Activated T-helper 1 cell treated with anti-CD3 and anti-CD28 coated beads, Interleukin-2, amount 50 U/mL, for 16 hours (primary cell): Measurements from ENCODE around the gene SLC35E3.

Experiments used
- DNase-seq, 2 donors: peaks; one replicate each; pipeline ENCODE4 v3.0.0-alpha.2; 2020; ENCODE audit warnings: low read depth in 1 of 2, low spot score in 1 of 2

Gene SLC35E3

DNA sequence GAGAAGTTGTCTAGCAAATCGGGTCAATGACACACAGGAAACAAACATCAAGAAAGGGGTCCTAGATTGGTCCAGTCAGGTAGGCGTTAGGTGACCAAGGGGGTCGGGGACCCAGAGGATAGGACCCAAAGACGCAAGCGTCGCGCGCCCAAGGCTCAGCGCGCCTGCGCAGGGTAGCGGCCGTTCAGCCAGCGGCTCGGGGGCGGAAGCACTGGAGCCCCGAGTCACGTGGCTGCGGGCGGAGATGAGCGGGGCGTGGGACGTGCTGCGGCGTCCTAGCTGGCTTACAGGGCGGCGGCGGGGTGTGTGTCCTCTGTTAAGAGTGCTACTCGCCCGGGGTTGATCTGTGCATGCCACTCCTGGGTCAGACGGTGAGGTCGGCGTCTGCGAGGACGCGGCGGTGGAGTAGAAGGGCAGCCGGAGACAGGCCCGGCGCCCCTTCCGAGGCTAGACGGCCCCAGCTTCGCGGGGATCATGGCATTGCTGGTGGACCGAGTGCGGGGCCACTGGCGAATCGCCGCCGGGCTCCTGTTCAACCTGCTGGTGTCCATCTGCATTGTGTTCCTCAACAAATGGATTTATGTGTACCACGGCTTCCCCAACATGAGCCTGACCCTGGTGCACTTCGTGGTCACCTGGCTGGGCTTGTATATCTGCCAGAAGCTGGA, at the start of gene SLC35E3:
Gene SLC35E3, plus strand, starts transcription at position 273 of the 668 bp plus-strand sequence. Its CDS starts 202 bp downstream, at position 475.
- peak; percentile 81 to 85 for DNase-seq

DNA sequence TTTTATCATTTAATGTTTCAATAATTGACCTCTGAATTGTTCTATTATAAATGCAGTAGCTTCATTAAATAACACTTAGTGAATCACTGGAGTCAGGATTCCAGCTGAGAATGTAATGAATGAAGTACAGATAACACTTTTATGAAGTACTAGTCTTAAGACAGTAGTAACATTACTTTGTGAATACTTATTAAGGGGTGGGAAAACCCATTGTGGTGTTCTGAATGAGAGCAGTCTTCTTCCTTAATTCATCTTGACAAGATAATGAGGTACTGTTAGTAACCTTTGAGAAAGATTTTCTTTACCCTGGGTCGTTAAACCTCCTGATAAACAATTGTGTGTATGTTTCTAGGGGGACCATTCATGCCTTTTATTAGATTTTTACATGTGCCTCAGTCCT, 46.5 kb upstream of the SLC35E3 start:
- DNase-seq: no peak

DNA sequence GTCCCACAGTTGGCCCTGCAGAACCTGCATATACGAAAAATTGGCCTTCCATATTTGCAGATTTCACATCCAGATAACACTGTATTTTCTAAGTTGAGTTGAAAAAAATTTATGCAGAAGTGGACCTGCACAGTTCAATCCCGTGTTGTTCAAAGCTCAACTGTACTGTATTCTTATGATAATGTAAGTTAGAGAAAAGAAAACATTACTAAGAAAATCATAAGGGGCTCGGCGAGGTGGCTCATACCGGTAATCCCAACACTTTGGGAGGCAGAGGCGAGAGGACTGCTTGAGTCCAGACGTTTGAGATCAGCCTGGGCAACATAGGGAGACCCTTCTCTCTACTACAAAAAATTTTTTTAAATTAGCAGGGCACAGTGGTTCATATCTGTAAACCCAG, 18.2 kb upstream of the SLC35E3 start:
- no peak for DNase-seq

DNA sequence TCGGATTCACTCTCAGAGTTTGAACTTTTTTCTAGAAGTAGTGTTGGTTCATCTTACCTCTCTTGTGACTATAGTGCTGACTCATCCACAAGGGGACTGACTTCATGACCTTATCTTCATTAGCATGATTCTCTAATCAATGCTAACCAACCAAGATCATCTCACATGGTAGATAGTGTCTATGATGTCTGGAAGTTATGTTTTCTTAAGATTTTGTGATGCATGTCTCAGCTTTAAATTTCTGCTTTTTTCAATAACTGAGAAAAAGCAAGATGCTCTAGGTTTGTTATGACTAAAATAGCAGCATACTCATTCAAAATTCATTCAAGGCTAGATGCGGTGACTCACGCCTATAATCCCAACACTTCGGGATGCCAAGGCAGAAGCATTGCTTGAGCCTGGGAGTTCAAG, 12.3 kb upstream of the SLC35E3 start:
- DNase-seq: no peak

DNA sequence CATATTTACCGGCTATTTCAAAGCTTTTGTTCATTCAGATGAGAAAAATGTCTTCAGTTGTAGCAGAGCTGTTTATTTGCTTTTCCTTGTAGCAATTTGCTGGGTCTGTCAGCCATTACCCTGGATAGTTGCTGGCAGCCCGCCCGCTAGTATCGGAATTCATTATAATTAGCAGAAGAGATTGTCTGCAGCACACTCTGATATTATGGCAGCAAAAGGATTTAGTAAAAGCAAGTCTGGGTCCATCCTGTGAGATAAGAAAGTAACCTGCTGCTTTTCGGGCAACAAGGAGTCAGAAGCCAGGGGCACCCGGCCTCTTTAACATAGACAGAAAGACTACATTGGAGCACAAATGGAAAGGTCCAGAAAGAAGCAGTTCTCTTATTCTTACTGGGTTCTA, 6.1 kb upstream of the SLC35E3 start:
- no peak for DNase-seq

DNA sequence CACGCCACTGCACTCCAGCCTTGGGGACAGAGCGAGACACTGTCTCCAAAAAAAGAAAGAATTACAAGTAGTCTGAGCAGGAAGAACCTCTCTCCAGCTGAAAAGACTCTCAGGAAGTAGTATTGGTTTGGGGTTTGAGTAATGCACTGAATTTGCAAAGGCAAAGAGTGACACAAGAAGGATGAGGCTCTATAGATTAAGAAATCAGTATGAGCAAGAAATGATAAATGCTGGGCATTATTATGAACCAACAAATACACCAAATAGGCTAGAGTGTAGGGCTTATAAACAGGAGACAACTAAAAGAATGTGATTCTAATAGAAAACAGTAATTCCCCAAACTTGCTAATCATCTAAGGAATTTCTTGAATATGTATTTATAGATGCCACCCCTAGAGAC, 2.6 kb upstream of the SLC35E3 start:
- no peak for DNase-seq

DNA sequence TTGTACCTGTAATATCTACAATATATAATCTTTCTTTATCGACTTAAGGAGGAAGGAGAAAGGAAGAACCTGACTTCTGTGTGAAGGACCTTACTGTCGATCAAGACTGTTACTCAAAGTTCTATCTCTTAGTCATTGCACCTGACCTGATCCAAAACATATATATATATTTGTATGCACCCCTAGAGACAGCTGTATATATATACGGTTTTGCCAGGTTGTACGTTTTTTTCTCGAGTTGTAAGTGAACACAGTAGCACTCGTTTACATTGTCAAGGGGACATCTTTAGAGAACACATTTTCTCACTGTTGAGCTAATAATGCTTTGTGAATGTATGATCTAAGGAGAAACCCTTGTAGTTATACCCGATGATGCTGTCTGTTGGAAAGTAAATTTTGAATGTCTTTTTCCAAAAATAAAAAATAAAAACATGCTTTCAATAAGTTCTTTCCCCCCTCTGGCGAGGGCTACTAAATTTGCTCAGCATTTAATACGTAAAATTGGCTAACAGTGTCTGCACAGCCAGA, 536 bp upstream of the SLC35E3 start:
- DNase-seq: no peak

DNA sequence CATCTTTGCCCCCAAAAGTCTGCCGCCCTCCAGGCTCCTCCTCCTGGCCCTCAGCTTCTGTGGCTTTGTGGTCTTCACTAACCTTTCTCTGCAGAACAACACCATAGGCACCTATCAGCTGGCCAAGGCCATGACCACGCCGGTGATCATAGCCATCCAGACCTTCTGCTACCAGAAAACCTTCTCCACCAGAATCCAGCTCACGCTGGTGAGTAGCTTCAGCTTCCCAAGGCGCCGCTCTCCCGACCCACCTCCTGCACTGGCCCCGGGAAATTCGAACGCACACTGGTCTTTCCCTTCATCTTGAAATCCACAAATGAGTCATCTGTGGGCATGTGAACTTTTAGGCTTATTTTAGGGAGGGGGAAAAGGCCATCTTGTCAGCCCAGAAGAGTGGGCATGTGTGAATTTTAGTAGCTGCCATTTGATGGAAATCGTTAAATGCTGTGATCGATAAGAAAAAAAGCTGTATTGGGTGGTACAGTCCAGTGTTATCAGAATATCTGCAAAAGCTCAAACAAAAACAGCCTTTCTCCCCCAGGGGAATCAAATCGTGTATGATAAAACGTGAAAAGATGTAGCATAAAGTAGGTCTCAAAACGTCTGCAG, 700 bp downstream of the SLC35E3 start:
- DNase-seq: peak; percentile 4

DNA sequence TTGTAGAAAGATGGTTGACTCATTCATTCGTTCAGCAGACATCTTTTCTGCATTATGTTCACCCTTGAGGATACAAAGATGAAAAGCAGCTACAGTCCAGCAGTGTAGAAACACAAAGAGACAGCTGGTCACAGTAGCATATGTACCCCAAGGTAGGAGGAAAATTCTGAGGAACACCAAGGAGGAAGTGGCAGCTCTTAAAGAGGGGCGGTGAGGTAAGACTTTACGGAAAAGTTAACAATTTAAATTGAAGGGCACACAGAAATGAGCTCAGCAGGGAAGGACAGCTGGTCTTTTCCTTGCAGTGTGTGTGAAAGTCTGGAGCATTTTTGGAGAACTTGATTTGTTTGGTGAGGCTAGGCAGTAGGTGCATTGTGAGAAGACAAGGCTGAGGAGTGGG, 3.5 kb downstream of the SLC35E3 start:
- no peak for DNase-seq

DNA sequence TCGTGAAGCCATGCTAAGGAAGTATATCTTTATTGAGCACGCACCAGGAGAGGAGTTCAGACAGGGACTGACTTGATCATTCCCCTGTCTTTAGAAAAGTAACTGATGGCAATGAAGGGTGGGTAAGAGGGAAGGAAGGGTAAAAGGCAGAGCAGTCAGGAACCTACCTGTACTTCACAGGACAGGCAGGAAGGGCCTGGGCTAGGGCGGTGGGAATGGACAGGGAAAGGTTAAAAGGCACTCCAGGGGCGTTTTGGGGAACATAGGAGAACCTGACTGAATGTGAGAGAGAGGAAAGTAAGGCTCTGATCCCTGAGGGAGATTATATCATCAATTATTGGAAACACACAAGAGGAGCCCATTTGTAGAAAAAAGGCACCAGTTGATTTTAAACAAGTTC, 3.9 kb downstream of the SLC35E3 start:
- no peak for DNase-seq

DNA sequence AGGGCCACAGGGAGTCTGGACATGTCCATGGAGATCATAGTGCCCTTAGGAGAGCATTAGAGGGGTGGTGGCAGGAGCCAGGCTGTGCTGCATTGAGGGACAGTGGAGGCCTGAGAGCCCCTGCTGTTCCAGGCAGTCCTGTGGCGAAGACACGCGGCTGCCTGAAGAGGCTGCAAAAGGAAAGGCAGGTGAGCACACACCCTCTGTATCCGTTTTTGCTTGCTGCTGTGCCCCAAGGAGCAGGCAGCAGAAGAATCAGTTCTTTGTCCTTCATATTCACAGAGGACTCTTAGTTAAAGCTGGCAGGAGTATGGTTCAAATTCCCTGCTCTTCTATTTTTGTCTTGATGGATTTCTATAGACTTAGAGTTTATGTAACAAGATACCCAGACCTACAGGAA, 4.5 kb downstream of the SLC35E3 start:
- DNase-seq: no peak

DNA sequence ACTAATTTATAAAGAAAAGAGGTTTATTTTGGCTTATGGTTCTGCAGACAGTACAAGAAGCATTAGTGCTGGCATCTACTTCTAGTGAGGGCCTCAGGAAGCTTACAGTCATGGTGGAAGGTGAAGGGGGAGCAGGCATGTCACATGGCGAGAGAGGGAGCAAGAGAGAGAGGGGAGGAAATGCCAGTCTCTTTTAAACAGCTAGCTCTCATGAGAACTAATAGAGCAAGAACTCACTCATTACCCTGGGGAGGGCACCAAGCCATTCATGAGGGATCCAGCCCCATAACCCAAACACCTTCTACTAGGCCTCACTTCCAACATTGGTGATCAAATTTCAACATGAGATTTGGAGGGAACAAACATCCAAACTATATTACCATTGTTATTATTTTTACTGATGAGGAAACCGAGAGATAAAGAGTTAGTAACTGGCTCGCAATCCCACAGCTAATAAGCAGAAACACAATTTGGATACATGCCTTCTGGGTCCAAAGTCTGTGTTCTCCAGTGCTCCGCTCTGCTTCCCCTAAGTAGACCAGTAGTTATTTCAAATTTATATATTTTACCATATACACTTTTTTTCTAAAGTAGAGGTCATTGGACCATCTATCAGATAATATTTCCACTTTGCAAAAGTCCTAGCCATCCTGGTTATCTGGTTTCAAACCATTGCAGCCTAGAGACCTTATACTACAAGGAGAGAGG, 9.7 kb downstream of the SLC35E3 start:
- no peak for DNase-seq

DNA sequence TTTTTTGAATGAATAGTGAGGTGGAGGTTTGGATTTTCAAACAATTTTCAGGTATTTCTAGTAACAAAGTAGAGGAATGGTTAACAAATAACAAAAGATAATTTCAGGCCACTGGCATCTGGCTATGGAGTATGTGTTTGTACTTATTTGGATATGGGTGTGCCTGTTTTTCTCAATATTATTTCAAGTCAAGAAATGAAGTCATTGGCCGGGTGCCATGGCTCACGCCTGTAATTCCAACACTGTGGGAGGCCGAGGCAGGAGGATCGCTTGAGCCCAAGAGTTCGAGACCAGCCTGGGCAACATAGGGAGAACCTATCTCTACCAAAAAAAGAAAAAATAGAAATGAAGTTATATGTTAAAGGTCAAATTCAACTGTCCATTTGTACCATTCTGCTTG, 13.9 kb downstream of the SLC35E3 start:
- DNase-seq: no peak

DNA sequence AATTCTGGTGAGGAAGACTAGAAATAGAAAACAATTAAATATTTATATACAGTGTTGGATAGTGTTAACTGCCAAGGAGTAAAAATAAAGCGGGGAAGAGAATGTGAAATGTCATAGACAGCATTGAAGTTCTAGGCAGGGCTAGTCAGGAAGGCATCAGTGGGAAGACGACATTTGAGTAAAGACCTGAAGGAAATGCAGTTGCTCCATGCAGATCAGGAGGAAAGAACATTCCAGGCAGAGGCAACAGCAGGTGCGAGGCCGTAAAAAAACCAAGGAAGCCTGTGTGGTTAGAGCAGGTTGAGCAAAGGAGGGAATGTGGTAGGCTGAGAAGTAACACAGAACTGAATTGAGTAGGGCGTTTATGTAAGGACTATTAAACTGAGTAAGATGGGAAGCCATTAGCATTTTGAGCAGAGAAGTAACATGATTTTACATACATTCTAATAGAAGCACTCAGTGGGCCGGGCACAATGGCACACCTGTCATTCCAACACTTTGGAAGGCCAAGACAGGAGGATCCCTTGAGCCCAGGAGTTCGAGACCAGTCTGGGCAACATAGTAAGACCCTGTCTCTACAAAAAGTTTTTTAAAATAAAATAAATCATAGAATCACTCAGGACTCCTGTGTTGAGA, 14.9 kb downstream of the SLC35E3 start:
- DNase-seq: no peak

DNA sequence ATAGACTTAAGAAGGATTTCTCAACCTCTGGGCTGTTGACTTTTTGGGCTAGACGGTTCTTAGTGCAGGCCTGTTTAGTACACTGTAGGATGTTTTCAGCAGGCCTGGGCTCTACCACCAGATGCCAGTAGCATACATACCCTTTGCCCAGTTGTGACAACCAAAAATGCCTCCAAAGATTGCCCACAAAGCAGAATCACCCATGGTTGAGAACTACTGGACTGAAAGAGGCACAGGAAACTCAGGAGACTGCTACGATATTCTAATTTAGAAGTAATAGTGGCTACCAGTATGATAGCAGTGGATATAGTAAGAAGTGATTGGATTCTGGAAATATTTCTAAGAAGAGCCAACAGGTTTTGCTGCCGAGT, 15.5 kb downstream of the SLC35E3 start:
- no peak for DNase-seq

DNA sequence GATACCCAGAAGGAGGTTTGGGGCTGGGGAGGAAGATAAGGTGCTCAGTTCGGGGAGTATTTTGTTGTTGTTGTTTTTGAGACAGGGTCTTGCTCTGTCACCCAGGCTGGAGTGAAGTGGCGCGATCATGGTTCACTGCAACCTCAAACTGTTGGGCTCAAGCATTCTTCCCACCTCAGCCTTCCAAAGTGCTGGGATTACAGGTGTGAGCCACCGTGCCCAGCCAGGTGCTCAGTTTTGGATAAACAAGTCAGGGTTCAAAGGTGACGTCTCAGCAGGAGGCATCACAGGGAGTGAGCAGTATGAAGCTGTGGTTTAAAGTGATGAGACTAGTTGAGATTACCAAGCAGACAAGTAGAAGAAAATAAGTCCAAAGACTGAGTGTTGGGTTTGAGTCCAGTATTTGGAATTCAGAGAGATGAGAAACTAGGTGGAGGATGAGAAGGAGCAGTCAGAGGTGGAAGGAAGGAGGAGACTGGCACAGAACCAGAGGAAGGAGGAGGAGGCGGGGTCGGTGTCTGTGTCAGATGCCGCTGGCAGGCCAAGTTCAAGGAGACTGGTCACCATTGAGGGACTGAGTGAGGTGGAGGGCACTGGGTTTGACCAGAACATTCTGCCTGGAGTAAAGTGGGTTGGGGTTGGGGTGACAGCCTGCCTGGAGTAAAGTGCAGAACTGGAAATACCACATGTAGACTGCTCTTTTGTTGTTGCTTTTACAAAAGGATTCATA, 16.1 kb downstream of the SLC35E3 start:
- DNase-seq: no peak

DNA sequence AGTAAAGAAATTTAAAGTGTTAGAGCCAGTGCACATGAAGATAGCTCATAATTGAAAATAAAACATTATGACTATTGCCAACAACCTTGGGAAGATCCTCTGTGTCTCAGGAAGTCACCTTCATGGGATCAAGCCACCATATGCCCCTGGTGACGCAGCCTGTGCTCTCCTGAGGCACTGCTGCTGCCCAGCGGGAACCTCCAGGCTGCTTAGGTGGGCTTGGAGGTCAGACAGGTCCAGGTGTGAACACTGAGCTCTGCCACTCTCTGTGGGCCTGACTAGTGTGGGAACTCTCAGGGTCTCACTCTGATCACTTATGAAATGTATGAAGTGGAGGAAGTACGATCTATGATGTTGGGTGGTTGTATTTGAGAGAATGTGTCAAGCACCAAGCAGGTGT, 16.7 kb downstream of the SLC35E3 start:
- no peak for DNase-seq

DNA sequence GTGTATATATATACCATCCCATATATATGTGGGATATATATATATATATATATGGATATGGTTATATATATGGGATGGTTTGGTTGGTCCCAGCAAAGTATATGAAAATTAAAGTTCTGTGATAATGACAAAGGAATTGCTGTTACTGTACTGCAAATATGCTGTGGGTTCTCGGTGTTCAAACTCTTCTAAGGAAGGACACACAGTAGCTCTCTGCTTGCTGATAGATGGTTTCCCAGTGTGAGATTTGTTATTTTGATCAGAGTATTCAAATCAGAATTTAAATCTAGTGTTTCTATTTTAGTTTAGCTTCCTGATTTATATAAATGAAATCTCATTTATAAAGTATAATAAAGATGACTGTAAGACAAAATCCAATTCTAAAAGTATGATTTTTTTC, 19.7 kb downstream of the SLC35E3 start:
- no peak for DNase-seq

DNA sequence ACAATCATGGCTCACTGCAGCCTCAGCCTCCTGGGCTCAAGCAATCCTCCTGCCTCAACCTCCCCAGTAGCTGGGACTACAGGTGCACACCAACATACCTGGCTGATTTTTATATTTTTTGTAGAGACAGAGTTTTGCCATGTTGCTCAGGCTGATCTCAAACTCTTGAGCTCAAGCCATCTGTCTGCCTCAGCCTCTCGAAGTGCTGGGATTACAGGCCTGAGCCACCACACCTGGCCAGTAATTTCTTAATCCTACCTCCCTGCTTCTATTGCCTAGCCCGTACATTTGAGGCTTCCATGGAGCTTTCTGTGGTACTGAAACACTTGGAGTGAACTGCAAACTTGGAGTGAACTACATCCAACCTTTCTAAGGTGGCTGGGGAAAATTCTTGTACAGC, 20.7 kb downstream of the SLC35E3 start:
- no peak for DNase-seq

DNA sequence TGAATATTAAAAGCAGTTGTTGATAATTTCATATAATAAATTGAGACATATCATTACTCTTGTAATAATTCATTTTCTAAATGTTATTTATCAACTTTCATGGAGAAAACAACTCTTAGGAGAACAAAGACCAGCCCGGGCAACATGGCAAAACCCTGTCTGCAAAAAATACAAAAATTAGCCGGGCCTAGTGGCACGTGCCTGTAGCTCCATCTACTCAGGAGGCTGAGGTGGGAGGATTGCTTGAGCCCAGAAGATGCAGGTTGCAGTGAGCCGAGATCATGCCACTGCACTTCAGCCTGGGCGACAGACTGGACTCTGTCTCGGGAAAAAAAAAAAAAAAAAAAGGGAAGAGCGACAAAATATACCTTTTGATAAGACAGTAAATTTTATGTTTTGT, 21.2 kb downstream of the SLC35E3 start:
- DNase-seq: no peak

DNA sequence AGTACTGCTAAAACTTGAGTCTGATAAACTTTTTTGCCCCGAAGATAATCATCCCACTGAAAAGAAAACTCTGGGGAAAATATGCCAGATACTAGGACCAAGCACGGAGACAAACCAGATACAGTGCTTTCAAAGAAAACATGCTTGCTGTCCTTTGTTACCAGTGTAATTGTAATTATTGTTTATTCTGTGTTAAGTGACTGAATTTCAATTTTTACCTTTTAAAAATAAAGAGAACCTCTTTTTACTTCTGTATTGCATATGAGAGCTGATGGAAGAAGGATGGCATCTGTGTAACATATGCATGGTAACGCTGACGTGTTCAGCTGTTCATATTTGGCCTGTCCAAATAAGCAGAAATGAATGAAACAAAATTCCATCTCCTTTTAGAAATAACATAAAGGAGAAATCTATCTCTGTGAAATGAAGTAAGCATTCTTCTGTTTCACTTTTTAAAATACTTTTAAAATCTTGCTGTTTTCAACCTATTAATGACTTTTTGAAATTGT, 22.5 kb downstream of the SLC35E3 start:
- DNase-seq: no peak
